DOHH2 (cell line): ENCODE results near the gene DNAJC27.

Experiments
- H3F3A ChIP-seq: fragments of 200-600 bp; sonication (generic), shearing (Covaris generic); 2 replicates; pipeline ENCODE4 v1.6.0; 2016; ENCODE audit warnings: antibody characterized with exemption, mild to moderate bottlenecking; ENCODE audit not compliant: control insufficient read depth, insufficient read depth
- H3K27ac ChIP-seq: fragments of 200-600 bp; sonication (generic); 2 replicates; pipeline ENCODE4 v1.5.1; 2014; ENCODE audit warnings: low read depth, mild to moderate bottlenecking, low read length, moderate library complexity
- H3K27me3 ChIP-seq: fragments of 200-600 bp; sonication (generic); 2 replicates; pipeline ENCODE4 v1.6.1; 2014; ENCODE audit warnings: mild to moderate bottlenecking, low read length, mixed read lengths; ENCODE audit not compliant: control insufficient read depth
- H3K36me3 ChIP-seq: fragments of 200-600 bp; sonication (generic); 2 replicates; pipeline ENCODE4 v1.6.1; 2014; ENCODE audit warnings: mild to moderate bottlenecking, low read length, moderate library complexity, mixed read lengths; ENCODE audit not compliant: control insufficient read depth
- H3K4me1 ChIP-seq: fragments of 200-600 bp; sonication (generic); 2 replicates; pipeline ENCODE4 v1.6.1; 2014; ENCODE audit warnings: mild to moderate bottlenecking, low read length, mixed read lengths; ENCODE audit not compliant: control insufficient read depth
- H3K4me2 ChIP-seq: fragments of 200-600 bp; sonication (generic); 2 replicates; pipeline ENCODE4 v1.6.0; 2014; ENCODE audit warnings: mild to moderate bottlenecking, low read length, moderate library complexity
- H3K4me3 ChIP-seq: fragments of 200-600 bp; sonication (generic); 2 replicates; pipeline ENCODE4 v1.5.1; 2014; ENCODE audit warnings: mild to moderate bottlenecking, low read length, mixed read lengths
- H3K79me2 ChIP-seq: fragments of 200-600 bp; sonication (generic); 2 replicates; pipeline ENCODE4 v1.6.1; 2014; ENCODE audit warnings: mild to moderate bottlenecking, low read length, mixed read lengths; ENCODE audit not compliant: control insufficient read depth
- H3K9me2 ChIP-seq: fragments of 200-600 bp; sonication (generic); replicated peaks from 2 replicates; pipeline ENCODE4 v1.6.1; 2014; ENCODE audit warnings: mild to moderate bottlenecking, low read length, mixed read lengths; ENCODE audit not compliant: control insufficient read depth
- H3K9me3 ChIP-seq: fragments of 200-600 bp; sonication (generic); 2 replicates; pipeline ENCODE4 v1.6.1; 2014; ENCODE audit warnings: antibody characterized with exemption, low read length, mixed read lengths; ENCODE audit not compliant: control insufficient read depth, insufficient read depth
- H4K20me1 ChIP-seq: fragments of 200-600 bp; sonication (generic); 2 replicates; pipeline ENCODE4 v1.6.0; 2014; ENCODE audit warnings: low read depth, mild to moderate bottlenecking, antibody characterized with exemption, low read length, moderate library complexity; ENCODE audit not compliant: control insufficient read depth, insufficient read depth
- CTCF ChIP-seq: fragments of 200-600 bp; sonication (generic); IDR thresholded peaks from one replicate; pipeline ENCODE4 v1.5.1; 2014; ENCODE audit warnings: antibody characterized with exemption, mild to moderate bottlenecking, low read depth, low read length; ENCODE audit not compliant: poor library complexity, severe bottlenecking
- EZH2phosphoT487 ChIP-seq: fragments of 200-600 bp; sonication (generic); IDR thresholded peaks from 2 replicates; pipeline ENCODE4 v1.6.1; 2017; ENCODE audit warnings: borderline replicate concordance, mild to moderate bottlenecking, antibody characterized with exemption, low read length, moderate library complexity, mixed read lengths

The DNAJC27 gene

DNA sequence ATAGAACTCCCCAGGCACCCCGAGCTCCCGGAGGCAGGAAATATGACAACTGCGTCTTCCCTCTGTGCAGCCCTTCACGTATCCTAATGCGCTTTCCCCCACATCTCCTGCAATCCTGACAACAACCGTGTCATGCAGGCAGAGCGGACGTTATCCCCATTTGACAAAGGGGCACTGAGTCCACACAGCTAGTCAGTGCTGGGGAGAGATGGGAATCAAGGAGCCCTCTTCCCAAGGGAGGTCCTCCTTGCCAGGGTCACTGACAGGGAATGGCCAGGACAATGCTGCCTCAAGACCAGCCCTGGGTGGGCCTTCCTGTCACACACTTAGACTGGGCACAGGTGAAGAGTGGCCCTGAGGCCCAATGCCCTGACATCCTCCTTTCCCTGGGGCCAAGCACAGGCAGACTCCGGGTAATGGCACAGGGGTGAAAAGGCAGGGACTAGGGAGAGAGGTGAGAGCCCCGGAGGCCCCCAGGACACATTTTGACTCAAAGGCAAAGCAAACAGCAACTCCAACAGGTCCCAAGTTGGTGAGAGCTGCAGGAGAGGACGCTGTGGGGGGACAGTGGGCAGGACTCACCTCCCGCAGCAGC is 53.9 kb downstream of the DNAJC27 start:
- H3F3A ChIP-seq: 0 out of 2 replicates have a peak, but pooled peaks cover 2% of the 10 kb centered on the region
- H3K4me2 ChIP-seq: peak overlapping the region; percentile 100
- no peaks in the 10 kb centered on the region for H3K9me3 ChIP-seq
- peaks cover 19% of the 10 kb centered on the region; the same call in 1 of the 2 replicates for H4K20me1 ChIP-seq
- TF ChIP-seq CTCF (no peak), EZH2phosphoT487 (no peak)
- H3K27ac ChIP-seq: no peak overlapping the region
- H3K27me3 ChIP-seq: no peaks in the 10 kb centered on the region
- peak overlapping the region; percentile 100 for H3K4me3 ChIP-seq
- H3K36me3 ChIP-seq: peaks cover 62% of the 10 kb centered on the region
- peaks cover 37% of the 10 kb centered on the region for H3K4me1 ChIP-seq
- peaks cover 73% of the 10 kb centered on the region for H3K79me2 ChIP-seq
- H3K9me2 ChIP-seq: no peaks in the 10 kb centered on the region

- H3K27ac ChIP-seq: no peak overlapping the region
- peak overlapping the region; percentile 100 for H3K4me2 ChIP-seq
- H3F3A ChIP-seq: 0 out of 2 replicates have a peak, but pooled peaks cover 2% of the 10 kb centered on the region
- no peaks in the 10 kb centered on the region for H3K9me3 ChIP-seq
- H3K36me3 ChIP-seq: peaks cover 69% of the 10 kb centered on the region
- peaks cover 37% of the 10 kb centered on the region for H3K4me1 ChIP-seq
- no peaks in the 10 kb centered on the region for H3K27me3 ChIP-seq
- peaks cover 19% of the 10 kb centered on the region; the same call in 1 of the 2 replicates for H4K20me1 ChIP-seq
- peaks cover 81% of the 10 kb centered on the region for H3K79me2 ChIP-seq
- TF ChIP-seq CTCF (no peak), EZH2phosphoT487 (no peak)
- no peaks in the 10 kb centered on the region for H3K9me2 ChIP-seq
- H3K4me3 ChIP-seq: peak overlapping the region; percentile 100
Measured at GRCh38 chr2:24917086-24917485, 54.7 kb downstream of the DNAJC27 start.

DNA sequence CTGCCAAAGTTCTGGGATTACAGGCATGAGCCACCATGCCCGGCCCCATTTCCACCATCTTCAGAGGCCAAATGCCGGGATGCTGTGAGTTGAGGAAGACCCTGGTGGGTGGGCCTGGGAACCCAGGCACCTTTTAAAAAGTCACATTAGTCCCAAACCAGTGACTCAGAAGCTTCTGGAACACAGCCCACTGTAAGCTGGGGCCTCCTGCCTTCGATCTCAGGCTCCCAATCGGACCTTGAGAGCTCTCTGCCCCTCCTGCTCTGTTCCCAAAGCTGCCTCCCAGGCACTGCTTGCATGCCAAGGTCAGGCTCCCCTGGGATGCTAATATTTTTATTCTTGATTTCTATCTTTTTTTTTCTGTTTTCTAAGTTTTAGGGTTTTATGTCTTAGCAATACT is 56.0 kb downstream of the DNAJC27 start:
- Histone ChIP-seq H3K4me1 (peaks cover 30% of the 10 kb centered on the region), H3K9me2 (no peaks in the 10 kb centered on the region), H3K27ac (no peak overlapping the region), H3K27me3 (no peaks in the 10 kb centered on the region), H3K9me3 (no peaks in the 10 kb centered on the region), H3K4me3 (no peak overlapping the region), H3K4me2 (peak overlapping the region; percentile 100; the same call in 1 of the 2 replicates), H3K79me2 (peaks cover 93% of the 10 kb centered on the region), H4K20me1 (peaks cover 19% of the 10 kb centered on the region; the same call in 1 of the 2 replicates), H3F3A (0 out of 2 replicates have a peak, but pooled peaks cover 2% of the 10 kb centered on the region), H3K36me3 (peaks cover 82% of the 10 kb centered on the region)
- TF ChIP-seq EZH2phosphoT487: no peak
- TF ChIP-seq CTCF: no peak
